DMS79 (cell line): ENCODE results near the gene CPZ.

Source experiments
- DNase-seq: peaks from one replicate; lab custom pipeline; 2025; lab: John Stamatoyannopoulos, UW

CPZ gene

GRCh38 chr4:8592366-8593263 lies at the start of gene CPZ:
Gene CPZ (plus strand): TSS chr4:8592765. CDS start chr4:8592834, 69 bp downstream.
- DNase-seq: no peak

GRCh38 chr4:8542776-8543525 lies 49.6 kb upstream of the CPZ start:
- no peak for DNase-seq

- no peak for DNase-seq
Measured at GRCh38 chr4:8543623-8544022, 48.9 kb upstream of the CPZ start.

GRCh38 chr4:8544282-8544681 lies 48.3 kb upstream of the CPZ start:
- DNase-seq: no peak

- no peak for DNase-seq
Measured at GRCh38 chr4:8544741-8545438, 47.7 kb upstream of the CPZ start.

GRCh38 chr4:8545439-8545765 lies 47.2 kb upstream of the CPZ start:
- no peak for DNase-seq

- DNase-seq: no peak
Measured at GRCh38 chr4:8546766-8547107, 45.8 kb upstream of the CPZ start.

- DNase-seq: no peak
Measured at GRCh38 chr4:8547108-8547911, 45.3 kb upstream of the CPZ start.

GRCh38 chr4:8547912-8548730 lies 44.4 kb upstream of the CPZ start:
- DNase-seq: no peak

GRCh38 chr4:8548731-8549351 lies 43.7 kb upstream of the CPZ start:
- no peak for DNase-seq

GRCh38 chr4:8549352-8549931 lies 43.1 kb upstream of the CPZ start:
- DNase-seq: no peak

- no peak for DNase-seq
Measured at GRCh38 chr4:8550691-8551090, 41.9 kb upstream of the CPZ start.

- no peak for DNase-seq
Measured at GRCh38 chr4:8552024-8552423, 40.5 kb upstream of the CPZ start.

- no peak for DNase-seq
Measured at GRCh38 chr4:8552581-8553205, 39.9 kb upstream of the CPZ start.

- DNase-seq: no peak
Measured at GRCh38 chr4:8553216-8553615, 39.3 kb upstream of the CPZ start.

GRCh38 chr4:8553991-8554405 lies 38.6 kb upstream of the CPZ start:
- no peak for DNase-seq

GRCh38 chr4:8554555-8555100 lies 37.9 kb upstream of the CPZ start:
- no peak for DNase-seq

GRCh38 chr4:8555716-8556115 lies 36.8 kb upstream of the CPZ start:
- DNase-seq: no peak

GRCh38 chr4:8556341-8557150 lies 36.0 kb upstream of the CPZ start:
- DNase-seq: no peak
